H1 (cell line): ENCODE results near the gene SLC25A40.

Experiments used
- CTCF ChIP-seq, 3 experiments: IDR thresholded peaks; 1 replicate in 2 of 3; 2 replicates in 1 of 3; pipeline versions ENCODE4 v1.5.1 to v1.6.1; 2011; ENCODE audit warnings: low read length in 3 of 3, mild to moderate bottlenecking in 3 of 3, inconsistent platforms in 2 of 3, low read depth in 1 of 3, moderate library complexity in 1 of 3; ENCODE audit not compliant: insufficient read depth in 1 of 3; ENCODE audit errors: control extremely low read depth in 1 of 3
- FOSL1 ChIP-seq: IDR thresholded peaks from 2 replicates; pipeline ENCODE4 v1.6.1; 2011; ENCODE audit warnings: mild to moderate bottlenecking, low read depth, low read length, moderate library complexity; ENCODE audit not compliant: insufficient read depth

DNA sequence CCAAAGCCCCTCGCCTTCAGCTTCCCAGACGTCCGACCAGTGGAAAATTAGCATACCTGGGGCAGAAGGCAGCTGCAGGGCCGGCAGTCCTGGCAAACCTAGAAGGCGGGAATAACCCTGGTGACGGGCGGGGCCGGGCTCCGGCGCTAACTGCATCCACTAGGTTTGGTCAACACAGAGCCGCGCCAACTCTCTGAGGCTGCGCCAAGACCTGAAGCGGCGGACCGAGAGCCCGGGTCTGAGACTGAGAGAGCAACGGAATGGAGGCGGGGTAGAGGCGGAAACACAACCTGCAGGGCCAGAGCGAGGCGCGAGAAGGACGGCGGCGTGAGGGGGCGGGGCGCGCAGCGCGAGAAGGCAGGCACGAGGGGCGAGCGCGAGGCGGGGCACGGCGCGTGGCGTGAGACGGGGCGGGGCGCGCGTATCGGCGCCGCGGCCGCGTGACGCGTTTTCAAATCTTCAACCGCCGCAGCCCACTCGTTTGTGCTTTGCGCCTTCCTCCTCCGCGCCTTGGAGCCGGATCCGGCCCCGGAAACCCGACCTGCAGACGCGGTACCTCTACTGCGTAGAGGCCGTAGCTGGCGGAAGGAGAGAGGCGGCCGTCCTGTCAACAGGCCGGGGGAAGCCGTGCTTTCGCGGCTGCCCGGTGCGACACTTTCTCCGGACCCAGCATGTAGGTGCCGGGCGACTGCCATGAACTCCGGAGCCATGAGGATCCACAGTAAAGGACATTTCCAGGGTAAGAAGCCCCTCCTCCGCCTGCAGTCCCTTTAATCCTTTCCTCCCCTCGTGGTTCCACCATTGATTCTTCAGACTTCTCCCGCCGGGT lies at the start of gene SLC25A40, which contains the start of gene DBF4:
- no peak for TF ChIP-seq FOSL1
- no peak for TF ChIP-seq CTCF (IDR thresholded peaks at IDR 0.05; ENCODE audit: control extremely low read depth in 1 of 3, insufficient read depth in 1 of 3, low read depth in 1 of 3, low read length in 3 of 3)
